ENCODE results near the gene RECQL5. TPM values are rescaled to one million over a fixed set of nuclear protein-coding genes. Genes with fewer than 3 reads are reported as not detected.
A peak's percentile ranks its signal among the peaks of the same experiment; 100 is the strongest.

The RECQL5 gene
- total RNA-seq, 1 experiment from 2014 or later = 36.3 TPM

DNA sequence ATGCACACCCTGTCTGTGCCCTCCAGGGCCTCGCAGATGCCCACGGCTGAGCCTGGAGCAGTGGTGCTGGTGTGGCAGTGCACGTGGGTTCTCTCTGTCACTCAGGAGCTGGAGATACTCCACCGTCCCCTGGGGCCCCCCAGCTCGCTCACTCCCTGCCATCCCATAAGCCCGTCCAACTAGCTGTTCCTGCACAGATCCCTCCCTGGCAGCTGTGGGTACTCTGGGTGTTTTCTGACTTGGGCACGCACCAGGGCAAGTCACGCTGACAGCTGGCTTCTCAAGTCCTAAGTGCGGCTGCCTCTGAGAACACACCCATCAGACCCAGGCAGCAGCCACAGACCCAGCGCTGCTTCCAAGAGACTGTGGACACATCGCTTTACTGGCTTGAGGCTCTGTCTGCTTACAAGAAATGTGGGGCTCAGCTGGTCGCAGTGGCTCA is 28.9 kb upstream of the RECQL5 start:
- TF ChIP-seq CTCF (IDR thresholded peaks at IDR 0.05; ENCODE audit: unreplicated experiment) = no peak
- intact Hi-C loops (cut with micrococcal nuclease) = no loop called here
- Mint-ChIP-seq H3K9me3 (ENCODE audit: unreplicated experiment) (no peaks in the 10 kb centered on the region), H3K36me3 (ENCODE audit: insufficient read depth, unreplicated experiment) (peaks cover 64% of the 10 kb centered on the region), H3K4me3 (ENCODE audit: unreplicated experiment) (peak overlapping the region; percentile 33), H3K4me1 (ENCODE audit: insufficient read depth, unreplicated experiment) (peaks cover 74% of the 10 kb centered on the region), H3K27ac (ENCODE audit: low read depth, unreplicated experiment) (peak overlapping the region; percentile 96), H3K27me3 (ENCODE audit: insufficient read depth, unreplicated experiment) (no peaks in the 10 kb centered on the region)
- no peak for DNase-seq (ENCODE audit: unreplicated experiment)
- no TSS peak for BruUV-seq (replicated peaks)
- ChIA-PET POLR2A (interaction anchor here (0.7 to 26.7 kb wide), 9 partner anchors 12 to 193 kb away, joined by 3 to 748 read pairs (median 5); partner anchors contain the start of genes ITGB4, RECQL5 and UNK), CTCF (interaction anchor here (0.6 to 5.6 kb wide), 6 partner anchors 12 to 53 kb away, joined by 3 to 32 read pairs (median 14); partner anchors contain the start of gene ITGB4)

- no peaks in the 10 kb centered on the region for H3K9me3 Mint-ChIP-seq (ENCODE audit: unreplicated experiment)
- H3K27me3 Mint-ChIP-seq (ENCODE audit: insufficient read depth, unreplicated experiment) = no peaks in the 10 kb centered on the region
- DNase-seq (ENCODE audit: unreplicated experiment) = peak; percentile 56
- peak overlapping the region; percentile 33 for H3K4me3 Mint-ChIP-seq (ENCODE audit: unreplicated experiment)
- peaks cover 59% of the 10 kb centered on the region for H3K36me3 Mint-ChIP-seq (ENCODE audit: insufficient read depth, unreplicated experiment)
- ChIA-PET CTCF (interaction anchor here (0.6 to 5.6 kb wide), 6 partner anchors 9 to 54 kb away, joined by 3 to 32 read pairs (median 14); partner anchors contain the start of gene ITGB4), POLR2A (interaction anchor here (0.8 to 26.7 kb wide), 10 partner anchors 12 to 182 kb away, joined by 3 to 748 read pairs (median 5); partner anchors contain the start of genes ITGB4, RECQL5 and UNK)
- intact Hi-C loops (cut with micrococcal nuclease) = no loop called here
- peaks cover 72% of the 10 kb centered on the region for H3K4me1 Mint-ChIP-seq (ENCODE audit: insufficient read depth, unreplicated experiment)
- no peak for TF ChIP-seq CTCF (IDR thresholded peaks at IDR 0.05; ENCODE audit: unreplicated experiment)
- no TSS peak for BruUV-seq (replicated peaks)
- peak overlapping the region; percentile 96 for H3K27ac Mint-ChIP-seq (ENCODE audit: low read depth, unreplicated experiment)
Observed at GRCh38 chr17:75695141-75695829, 28.3 kb upstream of the RECQL5 start.

GRCh38 chr17:75694536-75694935 is 27.6 kb upstream of the RECQL5 start:
- Mint-ChIP-seq H3K9me3 (ENCODE audit: unreplicated experiment) (no peaks in the 10 kb centered on the region), H3K27ac (ENCODE audit: low read depth, unreplicated experiment) (peak overlapping the region; percentile 96), H3K4me1 (ENCODE audit: insufficient read depth, unreplicated experiment) (peaks cover 69% of the 10 kb centered on the region), H3K36me3 (ENCODE audit: insufficient read depth, unreplicated experiment) (peaks cover 52% of the 10 kb centered on the region), H3K27me3 (ENCODE audit: insufficient read depth, unreplicated experiment) (no peaks in the 10 kb centered on the region), H3K4me3 (ENCODE audit: unreplicated experiment) (peak overlapping the region; percentile 28)
- BruUV-seq (replicated peaks) = no TSS peak
- TF ChIP-seq CTCF (IDR thresholded peaks at IDR 0.05; ENCODE audit: unreplicated experiment) = no peak
- intact Hi-C loops (cut with micrococcal nuclease) = no loop called here
- POLR2A ChIA-PET = interaction anchor here (0.7 to 26.7 kb wide), 9 partner anchors 13 to 182 kb away, joined by 3 to 748 read pairs (median 5); partner anchors contain the start of genes ITGB4 and UNK
- CTCF ChIA-PET = interaction anchor here (0.7 to 5.6 kb wide), 9 partner anchors 9 to 54 kb away, joined by 4 to 32 read pairs (median 10); partner anchors contain the start of gene ITGB4
- DNase-seq (ENCODE audit: unreplicated experiment) = no peak
